LNCAP (cell line): ENCODE measurements around the gene SUCLA2.

Experiments used
- CTCF ChIP-seq: fragments of 450-650 bp; IDR thresholded peaks from 2 replicates; pipeline ENCODE4 v1.5.1; 2017; ENCODE audit warnings: mild to moderate bottlenecking

Gene SUCLA2

DNA sequence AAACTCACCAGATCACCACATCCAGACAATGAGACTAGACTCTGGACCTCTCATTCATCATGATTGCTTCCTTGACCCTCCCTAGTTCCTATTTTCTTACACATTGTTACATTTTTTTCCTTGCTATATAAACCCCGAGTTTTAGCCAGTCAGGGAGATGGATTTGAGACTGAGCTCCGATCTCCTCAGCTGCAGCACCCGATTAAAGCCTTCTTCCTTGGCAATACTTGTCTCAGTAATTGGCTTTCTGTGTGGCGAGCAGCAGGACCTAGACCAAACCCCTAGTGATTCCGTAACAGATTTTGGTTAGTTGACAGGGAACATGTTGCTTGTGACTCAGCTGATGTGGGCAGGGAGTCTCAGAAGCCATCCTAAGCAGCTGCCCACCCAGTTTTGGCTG, 44.0 kb downstream of the SUCLA2 start:
- TF ChIP-seq CTCF, result no peak

- TF ChIP-seq CTCF, result no peak
These were observed 45.2 kb downstream of the SUCLA2 start for GRCh38 chr13:47955836-47956235.

- TF ChIP-seq CTCF, result no peak
These were observed 51.3 kb downstream of the SUCLA2 start for GRCh38 chr13:47949799-47950198.

- TF ChIP-seq CTCF, result no peak
These were observed 55.3 kb downstream of the SUCLA2 start for GRCh38 chr13:47945738-47946137.

GRCh38 chr13:47934371-47934770, 66.7 kb downstream of the SUCLA2 start:
- no peak for TF ChIP-seq CTCF

DNA sequence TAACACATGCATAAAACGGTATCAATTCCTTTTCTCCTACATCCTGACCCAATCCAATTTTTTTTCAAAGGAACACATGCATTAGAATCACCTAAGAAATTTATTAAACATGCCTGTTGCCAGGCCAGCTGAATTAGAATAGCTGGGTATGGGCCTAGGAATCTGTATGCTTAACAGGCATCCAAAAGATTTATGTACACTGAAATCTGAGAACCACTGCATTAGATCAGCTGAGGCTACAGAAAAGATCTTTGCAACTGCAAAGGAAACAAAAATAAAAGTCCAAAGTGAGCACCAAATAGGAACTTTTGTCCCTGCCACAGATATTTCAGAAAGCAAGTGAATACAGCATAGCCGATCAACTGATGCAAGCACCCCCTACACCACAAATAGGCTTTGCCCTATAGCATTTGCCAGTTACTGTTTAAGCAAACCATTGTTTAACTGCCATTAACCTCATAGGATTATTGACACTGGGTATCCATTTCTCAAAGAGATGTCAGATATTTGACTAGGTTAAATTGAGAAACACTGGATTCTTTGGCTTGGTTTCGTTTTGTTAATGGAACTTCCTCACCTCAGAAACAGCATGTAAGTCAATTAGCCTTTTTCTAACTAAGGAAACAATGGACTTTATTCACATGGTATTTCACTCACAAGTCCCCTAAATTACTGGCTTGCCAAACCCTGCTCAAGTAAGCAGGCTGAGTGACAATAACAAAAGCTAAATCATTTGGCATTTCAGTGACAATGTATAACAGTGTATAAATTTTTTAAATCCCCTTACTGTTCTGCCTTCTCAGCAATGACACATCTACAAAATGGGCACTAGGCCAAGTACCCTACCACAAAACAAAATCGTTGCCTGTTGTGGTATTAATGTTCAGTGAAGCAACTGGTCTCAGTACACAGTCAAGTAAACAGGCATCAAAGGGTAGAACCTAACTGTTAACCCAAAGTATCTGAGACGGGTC, 67.8 kb downstream of the SUCLA2 start:
- no peak for TF ChIP-seq CTCF

DNA sequence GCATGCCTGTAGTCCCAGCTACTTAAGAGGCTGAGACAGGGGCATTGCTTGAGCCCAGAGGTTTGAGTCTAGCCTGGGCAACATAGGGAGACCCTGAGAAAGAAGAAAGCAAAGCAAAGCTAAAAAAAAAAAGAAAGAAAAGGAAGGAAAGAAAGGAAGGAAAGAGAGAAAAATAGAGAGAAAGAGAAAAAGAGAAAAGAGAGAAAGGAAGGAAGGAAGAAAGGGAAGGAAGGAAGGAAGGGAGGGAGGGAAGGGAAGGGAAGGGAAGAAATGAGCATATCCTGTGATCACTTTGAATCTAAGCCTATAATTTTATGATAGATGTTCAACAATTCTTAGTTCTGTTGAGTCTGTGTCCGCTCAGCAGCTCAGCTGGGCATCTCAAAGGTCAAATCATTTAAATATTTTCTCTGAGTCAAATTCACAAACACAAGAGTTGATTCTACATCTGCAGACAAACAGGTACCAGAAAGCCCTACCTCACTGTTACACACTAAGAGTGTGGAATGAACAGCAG, 70.4 kb downstream of the SUCLA2 start:
- no peak for TF ChIP-seq CTCF
